Measurements from ENCODE around the gene CPLX3. TPM values are rescaled to one million over a fixed set of nuclear protein-coding genes. Genes with fewer than 3 reads are reported as not detected.

Gene CPLX3
- polyA plus RNA-seq, 1 donor from 2014 or later, result 0.27 TPM

DNA sequence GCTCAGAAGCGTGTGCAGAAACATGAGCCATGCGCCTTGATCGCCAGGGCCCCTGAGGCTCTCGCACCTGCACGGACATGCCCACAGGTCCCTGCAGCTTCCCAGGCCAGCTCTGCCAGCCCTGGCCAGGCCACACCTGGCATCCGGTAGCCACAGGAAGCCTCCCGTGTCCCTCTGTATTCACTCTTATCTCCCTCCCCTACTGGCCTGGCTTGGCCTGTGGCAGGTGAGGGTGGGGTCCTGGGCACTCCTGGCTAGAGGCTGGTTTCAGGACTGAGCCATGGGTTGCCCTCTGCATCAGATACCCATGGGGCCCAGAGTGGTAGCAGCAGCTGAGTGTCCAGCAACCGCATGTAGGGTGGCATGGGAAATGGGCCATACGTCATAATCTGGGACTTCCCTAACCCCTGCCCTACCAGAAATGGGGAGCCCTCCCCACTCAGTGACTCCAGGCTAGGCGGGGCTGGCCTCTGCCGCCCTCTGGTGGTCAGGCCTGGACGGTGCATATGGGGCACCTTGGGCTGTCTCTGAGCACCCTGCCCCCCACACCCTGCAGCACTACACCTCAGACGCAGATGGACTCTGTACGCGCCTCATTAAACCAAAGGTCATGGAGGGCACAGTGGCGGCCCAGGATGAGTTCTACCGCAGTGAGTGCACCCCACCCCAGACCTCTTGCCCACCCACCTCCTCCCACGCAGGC, 26.4 kb upstream of the CPLX3 start:
- Histone ChIP-seq H3K9me3 (ENCODE audit: low read length) (no peaks in the 10 kb centered on the region), H4K20me1 (ENCODE audit: insufficient read depth) (no peaks in the 10 kb centered on the region), H3K4me2 (ENCODE audit: low read length) (no peak overlapping the region), H3K9ac (ENCODE audit: low read length) (no peak overlapping the region), H3F3A (ENCODE audit: insufficient read depth, low read length, poor library complexity, severe bottlenecking) (no peaks in the 10 kb centered on the region), H3K36me3 (ENCODE audit: insufficient read depth, low read length) (peaks cover 4% of the 10 kb centered on the region), H2AFZ (ENCODE audit: low read depth, low read length) (no peak overlapping the region), H3K4me3 (ENCODE audit: low read length) (no peak overlapping the region), H3K27me3 (ENCODE audit: insufficient read depth, low read depth, low read length) (no peaks in the 10 kb centered on the region), H3K9me2 (ENCODE audit: insufficient read depth, low read length) (no peaks in the 10 kb centered on the region), H3K79me2 (replicated peaks; ENCODE audit: insufficient read depth, low read length) (peaks cover 4% of the 10 kb centered on the region), H3K27ac (ENCODE audit: low read length) (no peak overlapping the region)
- TF ChIP-seq MXI1 (conservative IDR thresholded peaks at IDR 0.05; ENCODE audit: poor library complexity, severe bottlenecking) (no peak), RAD21 (conservative IDR thresholded peaks at IDR 0.05) (peak; percentile 33), SMC3 (conservative IDR thresholded peaks at IDR 0.05; ENCODE audit: poor library complexity) (peak; percentile 42)
- TF ChIP-seq, protein P1, sequence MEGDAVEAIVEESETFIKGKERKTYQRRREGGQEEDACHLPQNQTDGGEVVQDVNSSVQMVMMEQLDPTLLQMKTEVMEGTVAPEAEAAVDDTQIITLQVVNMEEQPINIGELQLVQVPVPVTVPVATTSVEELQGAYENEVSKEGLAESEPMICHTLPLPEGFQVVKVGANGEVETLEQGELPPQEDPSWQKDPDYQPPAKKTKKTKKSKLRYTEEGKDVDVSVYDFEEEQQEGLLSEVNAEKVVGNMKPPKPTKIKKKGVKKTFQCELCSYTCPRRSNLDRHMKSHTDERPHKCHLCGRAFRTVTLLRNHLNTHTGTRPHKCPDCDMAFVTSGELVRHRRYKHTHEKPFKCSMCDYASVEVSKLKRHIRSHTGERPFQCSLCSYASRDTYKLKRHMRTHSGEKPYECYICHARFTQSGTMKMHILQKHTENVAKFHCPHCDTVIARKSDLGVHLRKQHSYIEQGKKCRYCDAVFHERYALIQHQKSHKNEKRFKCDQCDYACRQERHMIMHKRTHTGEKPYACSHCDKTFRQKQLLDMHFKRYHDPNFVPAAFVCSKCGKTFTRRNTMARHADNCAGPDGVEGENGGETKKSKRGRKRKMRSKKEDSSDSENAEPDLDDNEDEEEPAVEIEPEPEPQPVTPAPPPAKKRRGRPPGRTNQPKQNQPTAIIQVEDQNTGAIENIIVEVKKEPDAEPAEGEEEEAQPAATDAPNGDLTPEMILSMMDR (IDR thresholded peaks at IDR 0.05; ENCODE audit: poor library complexity, severe bottlenecking), result peak; percentile 70

DNA sequence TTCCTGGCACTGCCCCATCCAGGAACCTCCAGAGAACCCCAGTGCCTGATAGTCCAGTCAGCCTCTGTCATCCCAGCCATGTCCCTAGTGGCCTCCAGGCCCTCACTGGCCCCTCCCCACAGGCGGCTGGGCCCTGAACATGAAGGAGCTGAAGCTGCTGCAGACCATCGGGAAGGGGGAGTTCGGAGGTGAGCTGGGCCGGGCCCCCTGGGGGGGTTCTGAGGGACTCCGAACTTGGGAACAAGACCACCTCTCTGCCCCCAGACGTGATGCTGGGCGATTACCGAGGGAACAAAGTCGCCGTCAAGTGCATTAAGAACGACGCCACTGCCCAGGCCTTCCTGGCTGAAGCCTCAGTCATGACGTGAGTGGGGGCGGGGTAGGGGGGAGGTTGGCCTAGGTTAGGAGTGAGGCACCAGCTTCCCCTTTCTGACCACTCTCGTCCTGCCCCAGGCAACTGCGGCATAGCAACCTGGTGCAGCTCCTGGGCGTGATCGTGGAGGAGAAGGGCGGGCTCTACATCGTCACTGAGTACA, 25.8 kb upstream of the CPLX3 start:
- H3K27ac ChIP-seq (ENCODE audit: low read length), result no peak overlapping the region
- peaks cover 4% of the 10 kb centered on the region for H3K36me3 ChIP-seq (ENCODE audit: insufficient read depth, low read length)
- H3K79me2 ChIP-seq (replicated peaks; ENCODE audit: insufficient read depth, low read length), result peaks cover 4% of the 10 kb centered on the region
- H3K4me2 ChIP-seq (ENCODE audit: low read length), result no peak overlapping the region
- H3K9me2 ChIP-seq (ENCODE audit: insufficient read depth, low read length), result no peaks in the 10 kb centered on the region
- no peak overlapping the region for H3K9ac ChIP-seq (ENCODE audit: low read length)
- no peaks in the 10 kb centered on the region for H3F3A ChIP-seq (ENCODE audit: insufficient read depth, low read length, poor library complexity, severe bottlenecking)
- no peaks in the 10 kb centered on the region for H4K20me1 ChIP-seq (ENCODE audit: insufficient read depth)
- H3K4me3 ChIP-seq (ENCODE audit: low read length), result no peak overlapping the region
- TF ChIP-seq SMC3 (conservative IDR thresholded peaks at IDR 0.05; ENCODE audit: poor library complexity), result no peak
- TF ChIP-seq EP300 (conservative IDR thresholded peaks at IDR 0.05; ENCODE audit: poor library complexity, severe bottlenecking), result no peak
- no peak for TF ChIP-seq EZH2 (IDR thresholded peaks at IDR 0.05; ENCODE audit: borderline replicate concordance, insufficient read depth, low read length, poor library complexity, severe bottlenecking)
- TF ChIP-seq, protein P2, sequence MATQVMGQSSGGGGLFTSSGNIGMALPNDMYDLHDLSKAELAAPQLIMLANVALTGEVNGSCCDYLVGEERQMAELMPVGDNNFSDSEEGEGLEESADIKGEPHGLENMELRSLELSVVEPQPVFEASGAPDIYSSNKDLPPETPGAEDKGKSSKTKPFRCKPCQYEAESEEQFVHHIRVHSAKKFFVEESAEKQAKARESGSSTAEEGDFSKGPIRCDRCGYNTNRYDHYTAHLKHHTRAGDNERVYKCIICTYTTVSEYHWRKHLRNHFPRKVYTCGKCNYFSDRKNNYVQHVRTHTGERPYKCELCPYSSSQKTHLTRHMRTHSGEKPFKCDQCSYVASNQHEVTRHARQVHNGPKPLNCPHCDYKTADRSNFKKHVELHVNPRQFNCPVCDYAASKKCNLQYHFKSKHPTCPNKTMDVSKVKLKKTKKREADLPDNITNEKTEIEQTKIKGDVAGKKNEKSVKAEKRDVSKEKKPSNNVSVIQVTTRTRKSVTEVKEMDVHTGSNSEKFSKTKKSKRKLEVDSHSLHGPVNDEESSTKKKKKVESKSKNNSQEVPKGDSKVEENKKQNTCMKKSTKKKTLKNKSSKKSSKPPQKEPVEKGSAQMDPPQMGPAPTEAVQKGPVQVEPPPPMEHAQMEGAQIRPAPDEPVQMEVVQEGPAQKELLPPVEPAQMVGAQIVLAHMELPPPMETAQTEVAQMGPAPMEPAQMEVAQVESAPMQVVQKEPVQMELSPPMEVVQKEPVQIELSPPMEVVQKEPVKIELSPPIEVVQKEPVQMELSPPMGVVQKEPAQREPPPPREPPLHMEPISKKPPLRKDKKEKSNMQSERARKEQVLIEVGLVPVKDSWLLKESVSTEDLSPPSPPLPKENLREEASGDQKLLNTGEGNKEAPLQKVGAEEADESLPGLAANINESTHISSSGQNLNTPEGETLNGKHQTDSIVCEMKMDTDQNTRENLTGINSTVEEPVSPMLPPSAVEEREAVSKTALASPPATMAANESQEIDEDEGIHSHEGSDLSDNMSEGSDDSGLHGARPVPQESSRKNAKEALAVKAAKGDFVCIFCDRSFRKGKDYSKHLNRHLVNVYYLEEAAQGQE (IDR thresholded peaks at IDR 0.05; ENCODE audit: borderline replicate concordance), result no peak
- TF ChIP-seq TAF1 (IDR thresholded peaks at IDR 0.05; ENCODE audit: low read depth), result no peak
- TF ChIP-seq MXI1 (conservative IDR thresholded peaks at IDR 0.05; ENCODE audit: poor library complexity, severe bottlenecking), result no peak
- TF ChIP-seq, protein P1 (IDR thresholded peaks at IDR 0.05; ENCODE audit: poor library complexity, severe bottlenecking), result no peak
- TF ChIP-seq RAD21 (conservative IDR thresholded peaks at IDR 0.05), result no peak
- no peak for TF ChIP-seq POLR2AphosphoS5 (IDR thresholded peaks at IDR 0.05)
- no peaks in the 10 kb centered on the region for H3K9me3 ChIP-seq (ENCODE audit: low read length)
- no peaks in the 10 kb centered on the region for H3K27me3 ChIP-seq (ENCODE audit: insufficient read depth, low read depth, low read length)
- no peak overlapping the region for H2AFZ ChIP-seq (ENCODE audit: low read depth, low read length)
